CD14-positive monocyte (primary cell): ENCODE data around the gene LRPAP1. TPM values are rescaled to one million over a fixed set of nuclear protein-coding genes. Genes with fewer than 3 reads are reported as not detected.

Experiments used
- DNase-seq, 3 donors: peaks; one replicate each; pipeline ENCODE4 v3.0.0-alpha.2; 2011 to 2022
- H2AFZ ChIP-seq: 2 replicates; pipeline ENCODE4 v1.6.0; 2012; ENCODE audit warnings: mild to moderate bottlenecking, low read depth, low read length, inconsistent platforms; ENCODE audit not compliant: insufficient read depth, poor library complexity, severe bottlenecking
- H3K27ac ChIP-seq, 2 donors: 1 replicate in 1 of 2; 2 replicates in 1 of 2; pipeline ENCODE4 v1.5.1; 2012 to 2013; ENCODE audit warnings: low read length in 2 of 2, control low read depth in 1 of 2, inconsistent platforms in 1 of 2, low read depth in 1 of 2, mild to moderate bottlenecking in 1 of 2
- H3K27me3 ChIP-seq, 2 donors: one replicate each; pipeline versions ENCODE4 v1.6.0 to v1.6.1; 2011 to 2013; ENCODE audit warnings: low read length in 2 of 2; ENCODE audit not compliant: control insufficient read depth in 2 of 2, insufficient read depth in 2 of 2
- H3K36me3 ChIP-seq, 2 donors: replicated peaks in 1 of 2; 1 replicate in 1 of 2; 2 replicates in 1 of 2; pipeline versions ENCODE4 v1.5.1 to v1.6.1; 2012 to 2013; ENCODE audit warnings: low read length in 2 of 2, control low read depth in 1 of 2, inconsistent platforms in 1 of 2, mild to moderate bottlenecking in 1 of 2; ENCODE audit not compliant: insufficient read depth in 2 of 2, control insufficient read depth in 1 of 2
- H3K4me1 ChIP-seq, 2 donors: 1 replicate in 1 of 2; 2 replicates in 1 of 2; pipeline versions ENCODE4 v1.5.1 to v1.6.1; 2012 to 2013; ENCODE audit warnings: low read length in 2 of 2, control low read depth in 1 of 2, inconsistent platforms in 1 of 2, mild to moderate bottlenecking in 1 of 2, moderate library complexity in 1 of 2; ENCODE audit not compliant: insufficient read depth in 2 of 2, control insufficient read depth in 1 of 2
- H3K4me2 ChIP-seq: replicated peaks from 2 replicates; pipeline ENCODE3; 2012; ENCODE audit warnings: low read length, moderate library complexity, mild to moderate bottlenecking; ENCODE audit not compliant: poor library complexity, severe bottlenecking; ENCODE audit errors: extremely low read depth
- H3K4me3 ChIP-seq, 3 experiments: fragments of 200-600 bp in 1 of 3; sonication (generic) in 1 of 3; replicated peaks in 1 of 3; 1 replicate in 2 of 3; 2 replicates in 1 of 3; pipeline ENCODE4 v1.5.1; 2011 to 2013; ENCODE audit warnings: low read length in 3 of 3, mild to moderate bottlenecking in 3 of 3, control low read depth in 2 of 3, low read depth in 2 of 3, inconsistent platforms in 1 of 3, moderate library complexity in 1 of 3
- H3K79me2 ChIP-seq: 2 replicates; pipeline ENCODE4 v1.6.0; 2012; ENCODE audit warnings: mild to moderate bottlenecking, control low read depth, inconsistent platforms, low read length, moderate library complexity; ENCODE audit not compliant: insufficient read depth
- H3K9ac ChIP-seq: 2 replicates; pipeline ENCODE4 v1.6.0; 2017; ENCODE audit warnings: low read length, mild to moderate bottlenecking; ENCODE audit not compliant: insufficient read depth, poor library complexity, severe bottlenecking
- H3K9me3 ChIP-seq, 2 donors: replicated peaks in 1 of 2; 1 replicate in 1 of 2; 2 replicates in 1 of 2; pipeline versions ENCODE4 v1.5.1 to v1.6.1; 2012 to 2013; ENCODE audit warnings: low read length in 2 of 2, control low read depth in 1 of 2; ENCODE audit not compliant: control insufficient read depth in 1 of 2, insufficient read depth in 1 of 2
- H4K20me1 ChIP-seq: 2 replicates; pipeline ENCODE4 v1.6.0; 2012; ENCODE audit warnings: mild to moderate bottlenecking, low read length, control low read depth, moderate library complexity; ENCODE audit not compliant: insufficient read depth
- H3K27ac Mint-ChIP-seq, 7 donors: one replicate each; pipeline ENCODE4 v1.8.0; 2020; ENCODE audit warnings: mild to moderate bottlenecking in 7 of 7, mixed read lengths in 7 of 7, moderate library complexity in 6 of 7, inconsistent platforms in 2 of 7
- H3K27me3 Mint-ChIP-seq, 3 donors: one replicate each; pipeline ENCODE4 v1.8.0; 2021 to 2022; ENCODE audit warnings: low read depth in 3 of 3, mild to moderate bottlenecking in 3 of 3, mixed read lengths in 3 of 3, moderate library complexity in 3 of 3, inconsistent platforms in 1 of 3
- H3K36me3 Mint-ChIP-seq, 2 donors: one replicate each; pipeline ENCODE4 v1.8.0; 2020; ENCODE audit warnings: mixed read lengths in 2 of 2, inconsistent platforms in 1 of 2, mild to moderate bottlenecking in 1 of 2
- H3K4me1 Mint-ChIP-seq: one replicate; pipeline ENCODE4 v1.8.0; 2020; ENCODE audit warnings: mild to moderate bottlenecking, mixed read lengths
- H3K4me3 Mint-ChIP-seq, 2 donors: one replicate each; pipeline ENCODE4 v1.8.0; 2020; ENCODE audit warnings: mild to moderate bottlenecking in 2 of 2, mixed read lengths in 2 of 2, moderate library complexity in 1 of 2
- H3K9me3 Mint-ChIP-seq, 7 donors: one replicate each; pipeline ENCODE4 v1.8.0; 2020 to 2022; ENCODE audit warnings: mixed read lengths in 7 of 7, mild to moderate bottlenecking in 6 of 7, moderate library complexity in 6 of 7, inconsistent platforms in 2 of 7
- CTCF ChIP-seq: fragments of 200-600 bp; IDR thresholded peaks from one replicate; pipeline ENCODE4 v1.8.0; 2022; ENCODE audit warnings: antibody characterized with exemption, mild to moderate bottlenecking
- WGBS: methylation state at CpG from one replicate; pipeline ENCODE4 v1.1.5; 2013; ENCODE audit warnings: missing lambda C conversion rate; ENCODE audit not compliant: insufficient coverage; 5-methylcytosine and 5-hydroxymethylcytosine counted together
- intact Hi-C, 2 donors: fragments of 100-400 bp; cut with micrococcal nuclease; formaldehyde crosslinking; loops; one replicate each; pipeline versions ENCODE4 v1.15.0 to v1.15.1; 2023
- polyA plus RNA-seq, 3 donors: library from polyadenylated mRNA; depleted of rRNA in 1 of 3; unstranded in 2 of 3; stranded (reverse) in 1 of 3; fragments of 300-500 nt in 2 of 3; fragments of >200 nt in 1 of 3; fragmentation: Illumina TruSeq in 2 of 3; gene quantifications; 1 replicate in 2 of 3; 2 replicates in 1 of 3; pipeline ENCODE4 v1.2.3, GENCODE V29; 2012 to 2021

The LRPAP1 gene
- polyA plus RNA-seq, 3 donors: 169 to 204 (median 180) TPM

- Histone ChIP-seq H2AFZ (no peak overlapping the region), H3K4me1 (no peaks in the 10 kb centered on the region), H3K4me3 (no peak overlapping the region), H3K9ac (no peak overlapping the region), H3K27ac (no peak overlapping the region), H3K4me2 (no peak overlapping the region), H3K36me3 (no peaks in the 10 kb centered on the region), H3K27me3 (peaks cover 0 to 14% of the 10 kb centered on the region in 2 donors), H4K20me1 (no peaks in the 10 kb centered on the region), H3K9me3 (no peaks in the 10 kb centered on the region), H3K79me2 (no peaks in the 10 kb centered on the region)
- H3K36me3 Mint-ChIP-seq: no peaks in the 10 kb centered on the region
- H3K27me3 Mint-ChIP-seq: peaks cover 19 to 33% (median 22%) of the 10 kb centered on the region in 3 donors
- no peak for TF ChIP-seq CTCF
- H3K4me3 Mint-ChIP-seq: no peak overlapping the region
- 92% methylated on average over 15 of the region's 23 CpGs for WGBS
- intact Hi-C loops: no loop called here
- peaks cover 0 to 2% (median 0%) of the 10 kb centered on the region in 7 donors for H3K9me3 Mint-ChIP-seq
- no peak for DNase-seq
- H3K27ac Mint-ChIP-seq: peak overlapping the region in 1 of 7 donors; percentile 57
- H3K4me1 Mint-ChIP-seq: no peaks in the 10 kb centered on the region
Observed at GRCh38 chr4:3477750-3478430, 54.3 kb downstream of the LRPAP1 start.

GRCh38 chr4:3476936-3477749 lies 55.1 kb downstream of the LRPAP1 start:
- Mint-ChIP-seq H3K4me3 (no peak overlapping the region), H3K36me3 (no peaks in the 10 kb centered on the region), H3K27me3 (peaks cover 16 to 26% (median 16%) of the 10 kb centered on the region in 3 donors), H3K4me1 (no peaks in the 10 kb centered on the region), H3K9me3 (peaks cover 0 to 2% (median 0%) of the 10 kb centered on the region in 7 donors), H3K27ac (no peak overlapping the region)
- H3K4me1 ChIP-seq: no peaks in the 10 kb centered on the region
- H3K79me2 ChIP-seq: no peaks in the 10 kb centered on the region
- H3K27me3 ChIP-seq: peaks cover 0 to 12% of the 10 kb centered on the region in 2 donors
- H3K9me3 ChIP-seq: no peaks in the 10 kb centered on the region
- no peak overlapping the region for H3K4me3 ChIP-seq
- WGBS: 88% methylated on average over 18 of the region's 27 CpGs
- intact Hi-C loops: no loop called here
- no peak overlapping the region for H3K27ac ChIP-seq
- no peak overlapping the region for H3K4me2 ChIP-seq
- DNase-seq: no peak
- no peak overlapping the region for H3K9ac ChIP-seq
- no peaks in the 10 kb centered on the region for H4K20me1 ChIP-seq
- H2AFZ ChIP-seq: no peak overlapping the region
- no peaks in the 10 kb centered on the region for H3K36me3 ChIP-seq
- no peak for TF ChIP-seq CTCF
